ENCODE data around the gene AGRN.

- TF ChIP-seq CTCF (IDR thresholded peaks at IDR 0.05 in 2 of 3, conservative IDR thresholded peaks at IDR 0.05 in 1 of 3; ENCODE audit: borderline replicate concordance in 1 of 3, insufficient read depth in 1 of 3, low read depth in 2 of 3, low read length in 2 of 3) (no peak), SRF (IDR thresholded peaks at IDR 0.05; ENCODE audit: low read depth) (no peak), RAD21 (IDR thresholded peaks at IDR 0.05; ENCODE audit: low read depth) (no peak), TCF7L2 (IDR thresholded peaks at IDR 0.05; ENCODE audit: borderline replicate concordance, extremely low read depth, insufficient read depth, insufficient read length) (no peak), SIN3A (IDR thresholded peaks at IDR 0.05; ENCODE audit: low read depth) (no peak), POLR2A (IDR thresholded peaks at IDR 0.05; ENCODE audit: borderline replicate concordance, extremely low read depth, insufficient read depth, insufficient read length) (no peak), JUND (IDR thresholded peaks at IDR 0.05) (no peak), POLR2AphosphoS5 (IDR thresholded peaks at IDR 0.05; ENCODE audit: low read depth, low read length) (no peak)
Observed at GRCh38 chr1:975365-975764, 44.6 kb upstream of the AGRN start.

Measured in HCT116 (cell line).